Calu3 (cell line): ENCODE results near the gene WDR31. TPM values are rescaled to one million over a fixed set of nuclear protein-coding genes. Genes with fewer than 3 reads are reported as not detected.

Experiments used
- BruUV-seq: library from RNA; stranded (reverse); fragments of 400-500 nt; replicated peaks from 2 replicates; lab custom pipeline; 2021; lab: Mats Ljungman, UMichigan
- CTCF ChIA-PET: fragments of 300-600 bp; sonication (Branson Sonifier 250); formaldehyde crosslinking; loops from one replicate; lab custom pipeline; 2022; ENCODE audit warnings: antibody characterized with exemption; lab: Charles Lee
- DNase-seq: peaks from one replicate; pipeline ENCODE4 v3.0.0; 2022
- H3K27ac Mint-ChIP-seq: one replicate; pipeline ENCODE4 v1.8.0; 2022; ENCODE audit warnings: mixed read lengths; ENCODE audit not compliant: unreplicated experiment
- H3K27me3 Mint-ChIP-seq: one replicate; pipeline ENCODE4 v1.8.0; 2022; ENCODE audit warnings: mixed read lengths; ENCODE audit not compliant: unreplicated experiment
- H3K36me3 Mint-ChIP-seq: one replicate; pipeline ENCODE4 v1.8.0; 2022; ENCODE audit warnings: mild to moderate bottlenecking, moderate library complexity, mixed read lengths; ENCODE audit not compliant: insufficient read depth, unreplicated experiment
- H3K4me1 Mint-ChIP-seq: one replicate; pipeline ENCODE4 v1.8.0; 2022; ENCODE audit warnings: mild to moderate bottlenecking, low read depth, mixed read lengths; ENCODE audit not compliant: unreplicated experiment
- H3K4me3 Mint-ChIP-seq: one replicate; pipeline ENCODE4 v1.8.0; 2022; ENCODE audit warnings: mild to moderate bottlenecking, low read depth, moderate library complexity, mixed read lengths; ENCODE audit not compliant: unreplicated experiment
- H3K9me3 Mint-ChIP-seq: one replicate; pipeline ENCODE4 v1.8.0; 2022; ENCODE audit warnings: low read depth, mixed read lengths; ENCODE audit not compliant: unreplicated experiment
- CTCF ChIP-seq: fragments of 200-600 bp; IDR thresholded peaks from one replicate; pipeline ENCODE4 v1.8.0; 2022; ENCODE audit warnings: antibody characterized with exemption; ENCODE audit not compliant: unreplicated experiment
- intact Hi-C: fragments of 100-400 bp; cut with micrococcal nuclease; formaldehyde crosslinking; loops from one replicate; pipeline ENCODE4 v1.10.0; 2022; ENCODE audit not compliant: unreplicated experiment
- total RNA-seq: library from RNA; stranded (reverse); gene quantifications from 2 replicates; pipeline ENCODE4 v1.2.3, GENCODE V29; 2022

WDR31 gene
- total RNA-seq, 1 experiment from 2014 or later: 3.1 TPM

GRCh38 chr9:113316030-113316429 is 24.0 kb downstream of the WDR31 start:
- no peak for DNase-seq
- Mint-ChIP-seq H3K4me1 (no peaks in the 10 kb centered on the region), H3K36me3 (no peaks in the 10 kb centered on the region), H3K27ac (no peak overlapping the region), H3K27me3 (no peaks in the 10 kb centered on the region), H3K4me3 (no peak overlapping the region), H3K9me3 (no peaks in the 10 kb centered on the region)
- CTCF ChIA-PET: interaction anchor here (0.5 to 0.7 kb wide), 2 partner anchors 29 to 466 kb away, joined by 3 to 4 read pairs; no protein-coding TSS in a partner anchor
- intact Hi-C loops: no loop called here
- no TSS peak for BruUV-seq
- TF ChIP-seq CTCF: no peak

- CTCF ChIA-PET: interaction anchor here (0.7 kb wide), 1 partner anchor 466 kb away, joined by 3 read pairs; no protein-coding TSS in a partner anchor
- intact Hi-C loops: no loop called here
- no peak overlapping the region for H3K4me3 Mint-ChIP-seq
- TF ChIP-seq CTCF: no peak
- H3K9me3 Mint-ChIP-seq: no peaks in the 10 kb centered on the region
- no TSS peak for BruUV-seq
- H3K27ac Mint-ChIP-seq: no peak overlapping the region
- no peak for DNase-seq
- no peaks in the 10 kb centered on the region for H3K36me3 Mint-ChIP-seq
- H3K4me1 Mint-ChIP-seq: no peaks in the 10 kb centered on the region
- no peaks in the 10 kb centered on the region for H3K27me3 Mint-ChIP-seq
Observed at GRCh38 chr9:113315231-113315630, 24.8 kb downstream of the WDR31 start.

- H3K27ac Mint-ChIP-seq: no peak overlapping the region
- no peaks in the 10 kb centered on the region for H3K36me3 Mint-ChIP-seq
- no peak overlapping the region for H3K4me3 Mint-ChIP-seq
- no peak for DNase-seq
- intact Hi-C loops: no loop called here
- TF ChIP-seq CTCF: no peak
- H3K27me3 Mint-ChIP-seq: no peaks in the 10 kb centered on the region
- H3K9me3 Mint-ChIP-seq: no peaks in the 10 kb centered on the region
- H3K4me1 Mint-ChIP-seq: no peaks in the 10 kb centered on the region
- BruUV-seq: no TSS peak
- CTCF ChIA-PET: no interaction called here
Observed at GRCh38 chr9:113313261-113313660, 26.8 kb downstream of the WDR31 start.

- intact Hi-C loops: no loop called here
Observed at GRCh38 chr9:113311961-113312360, 28.1 kb downstream of the WDR31 start.

More at GRCh38 chr9:113311961-113312360, 28.1 kb downstream of the WDR31 start:
- Mint-ChIP-seq H3K27ac (no peak overlapping the region), H3K4me3 (no peak overlapping the region), H3K27me3 (no peaks in the 10 kb centered on the region), H3K4me1 (no peaks in the 10 kb centered on the region), H3K36me3 (no peaks in the 10 kb centered on the region), H3K9me3 (no peaks in the 10 kb centered on the region)
- TF ChIP-seq CTCF: no peak
- no TSS peak for BruUV-seq
- CTCF ChIA-PET: interaction anchor here (0.6 kb wide), 1 partner anchor 71 kb away, joined by 3 read pairs; no protein-coding TSS in a partner anchor
- DNase-seq: no peak
